ENCODE measurements around the gene ADAMTS13. TPM values are rescaled to one million over a fixed set of nuclear protein-coding genes. Genes with fewer than 3 reads are reported as not detected.

ADAMTS13 gene
- total and polyA plus RNA-seq, 2 donors (not counting 1 experiment from before 2014, with no cell fraction given): 0.78 to 3.1 TPM

- no peak overlapping the region for H3K4me3 ChIP-seq (replicated peaks in 1 of 4; ENCODE audit: control extremely low read depth in 1 of 4, insufficient read depth in 1 of 4, low read depth in 3 of 4, low read length in 4 of 4)
- H3K4me2 ChIP-seq (ENCODE audit: extremely low read depth, insufficient read depth, low read length): no peak overlapping the region
- H3K9ac ChIP-seq (ENCODE audit: insufficient read depth, low read length): no peak overlapping the region
- H4K20me1 ChIP-seq (ENCODE audit: control insufficient read depth, extremely low read depth, insufficient read depth, low read length): no peaks in the 10 kb centered on the region
- H3K27me3 ChIP-seq (ENCODE audit: control insufficient read depth, insufficient read depth, low read length): no peaks in the 10 kb centered on the region
- no peak overlapping the region for H3K27ac ChIP-seq (ENCODE audit: insufficient read depth, low read length)
- H3K4me1 ChIP-seq (ENCODE audit: control insufficient read depth, extremely low read depth, insufficient read depth, low read length): peaks cover 5% of the 10 kb centered on the region
- H3K79me2 ChIP-seq (ENCODE audit: control insufficient read depth, insufficient read depth, low read length): no peaks in the 10 kb centered on the region
- no peak for TF ChIP-seq EZH2 (IDR thresholded peaks at IDR 0.05; ENCODE audit: low read length, missing control alignments)
- TF ChIP-seq CTCF (conservative IDR thresholded peaks at IDR 0.05 in 1 of 2, IDR thresholded peaks at IDR 0.05 in 1 of 2; ENCODE audit: low read depth in 1 of 2, low read length in 2 of 2): no peak
- H2AFZ ChIP-seq (ENCODE audit: low read length): no peak overlapping the region
- no peak for DNase-seq (ENCODE audit: low read depth in 2 of 2)
- H3K9me3 ChIP-seq (ENCODE audit: control insufficient read depth, insufficient read depth, low read depth, low read length): no peaks in the 10 kb centered on the region
- no peaks in the 10 kb centered on the region for H3K36me3 ChIP-seq (ENCODE audit: control insufficient read depth, insufficient read depth, low read length)
Observed at GRCh38 chr9:133455936-133456335, 33.8 kb downstream of the ADAMTS13 start.

DNA sequence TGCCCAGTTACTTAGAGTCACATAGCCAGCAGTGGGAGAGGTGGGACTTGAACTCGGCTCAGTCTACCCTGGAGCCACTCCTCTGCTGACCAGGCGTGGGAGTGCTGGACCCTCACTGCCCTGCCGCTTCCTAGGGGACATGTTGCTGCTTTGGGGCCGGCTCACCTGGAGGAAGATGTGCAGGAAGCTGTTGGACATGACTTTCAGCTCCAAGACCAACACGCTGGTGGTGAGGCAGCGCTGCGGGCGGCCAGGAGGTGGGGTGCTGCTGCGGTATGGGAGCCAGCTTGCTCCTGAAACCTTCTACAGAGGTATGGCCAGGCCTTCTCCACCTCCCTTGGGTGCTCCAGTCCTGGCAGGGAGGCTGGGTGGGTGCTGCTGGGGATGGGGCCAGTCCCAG, 34.2 kb downstream of the ADAMTS13 start:
- H2AFZ ChIP-seq (ENCODE audit: low read length): no peak overlapping the region
- H3K4me1 ChIP-seq (ENCODE audit: control insufficient read depth, extremely low read depth, insufficient read depth, low read length): peaks cover 5% of the 10 kb centered on the region
- no peaks in the 10 kb centered on the region for H3K9me3 ChIP-seq (ENCODE audit: control insufficient read depth, insufficient read depth, low read depth, low read length)
- H3K27ac ChIP-seq (ENCODE audit: insufficient read depth, low read length): no peak overlapping the region
- no peak for TF ChIP-seq EZH2 (IDR thresholded peaks at IDR 0.05; ENCODE audit: low read length, missing control alignments)
- no peak for TF ChIP-seq CTCF (conservative IDR thresholded peaks at IDR 0.05 in 1 of 2, IDR thresholded peaks at IDR 0.05 in 1 of 2; ENCODE audit: low read depth in 1 of 2, low read length in 2 of 2)
- no peak overlapping the region for H3K4me3 ChIP-seq (replicated peaks in 1 of 4; ENCODE audit: control extremely low read depth in 1 of 4, insufficient read depth in 1 of 4, low read depth in 3 of 4, low read length in 4 of 4)
- no peaks in the 10 kb centered on the region for H3K36me3 ChIP-seq (ENCODE audit: control insufficient read depth, insufficient read depth, low read length)
- DNase-seq (ENCODE audit: low read depth in 2 of 2): no peak
- no peaks in the 10 kb centered on the region for H4K20me1 ChIP-seq (ENCODE audit: control insufficient read depth, extremely low read depth, insufficient read depth, low read length)
- no peak overlapping the region for H3K4me2 ChIP-seq (ENCODE audit: extremely low read depth, insufficient read depth, low read length)
- no peak overlapping the region for H3K9ac ChIP-seq (ENCODE audit: insufficient read depth, low read length)
- H3K79me2 ChIP-seq (ENCODE audit: control insufficient read depth, insufficient read depth, low read length): no peaks in the 10 kb centered on the region
- H3K27me3 ChIP-seq (ENCODE audit: control insufficient read depth, insufficient read depth, low read length): no peaks in the 10 kb centered on the region

DNA sequence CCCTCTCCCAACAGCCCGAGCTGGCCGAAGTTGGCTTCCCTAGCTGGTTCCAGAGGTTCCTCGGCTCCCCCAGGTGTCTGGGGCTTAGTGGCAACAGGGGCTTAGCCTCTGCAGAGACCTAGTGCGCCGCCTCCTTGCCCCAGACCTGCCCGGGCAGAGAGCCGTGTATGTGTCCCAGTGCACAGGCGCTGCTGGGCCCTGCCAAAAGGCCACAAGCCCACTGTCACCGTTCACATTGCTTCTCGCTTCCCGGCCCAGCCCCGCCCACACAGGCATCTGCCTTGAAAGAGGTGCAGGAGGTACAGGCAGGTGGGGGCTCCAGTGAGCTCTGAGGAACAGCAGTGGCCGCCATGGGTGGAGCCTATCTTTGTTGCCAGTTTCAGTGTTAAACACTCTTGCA, 35.1 kb downstream of the ADAMTS13 start:
- Histone ChIP-seq H4K20me1 (ENCODE audit: control insufficient read depth, extremely low read depth, insufficient read depth, low read length) (no peaks in the 10 kb centered on the region), H2AFZ (ENCODE audit: low read length) (no peak overlapping the region), H3K36me3 (ENCODE audit: control insufficient read depth, insufficient read depth, low read length) (no peaks in the 10 kb centered on the region), H3K4me1 (ENCODE audit: control insufficient read depth, extremely low read depth, insufficient read depth, low read length) (peaks cover 5% of the 10 kb centered on the region), H3K9me3 (ENCODE audit: control insufficient read depth, insufficient read depth, low read depth, low read length) (no peaks in the 10 kb centered on the region), H3K27me3 (ENCODE audit: control insufficient read depth, insufficient read depth, low read length) (no peaks in the 10 kb centered on the region), H3K27ac (ENCODE audit: insufficient read depth, low read length) (no peak overlapping the region), H3K79me2 (ENCODE audit: control insufficient read depth, insufficient read depth, low read length) (no peaks in the 10 kb centered on the region), H3K9ac (ENCODE audit: insufficient read depth, low read length) (no peak overlapping the region), H3K4me3 (replicated peaks in 1 of 4; ENCODE audit: control extremely low read depth in 1 of 4, insufficient read depth in 1 of 4, low read depth in 3 of 4, low read length in 4 of 4) (no peak overlapping the region), H3K4me2 (ENCODE audit: extremely low read depth, insufficient read depth, low read length) (no peak overlapping the region)
- no peak for TF ChIP-seq EZH2 (IDR thresholded peaks at IDR 0.05; ENCODE audit: low read length, missing control alignments)
- no peak for TF ChIP-seq CTCF (conservative IDR thresholded peaks at IDR 0.05 in 1 of 2, IDR thresholded peaks at IDR 0.05 in 1 of 2; ENCODE audit: low read depth in 1 of 2, low read length in 2 of 2)
- DNase-seq (ENCODE audit: low read depth in 2 of 2): no peak
